Glomerular visceral epithelial cell (primary cell): ENCODE measurements around the gene DDX23.

ENCODE experiments used
- DNase-seq: peaks from one replicate; pipeline ENCODE4 v3.0.0-alpha.2; 2016; ENCODE audit errors: extremely low spot score

DDX23 gene

DNA sequence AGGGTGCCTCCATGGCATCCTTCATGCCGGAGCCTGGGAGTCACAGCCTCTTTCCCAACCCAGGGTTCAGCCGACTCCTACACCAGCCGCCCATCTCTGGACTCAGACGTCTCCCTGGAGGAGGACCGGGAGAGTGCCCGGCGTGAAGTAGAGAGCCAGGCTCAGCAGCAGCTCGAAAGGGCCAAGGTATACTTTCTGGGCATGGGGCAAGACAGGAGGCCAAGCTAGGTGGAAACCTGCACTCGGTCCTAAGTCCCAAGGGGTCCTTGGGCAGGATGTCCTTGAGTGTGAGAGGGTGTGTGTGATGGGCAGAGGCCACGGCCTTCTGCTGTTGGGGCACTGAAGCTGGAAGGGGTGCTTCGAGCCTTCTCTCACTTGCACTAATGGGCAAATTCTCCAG, 28.7 kb downstream of the DDX23 start:
- no peak for DNase-seq

DNA sequence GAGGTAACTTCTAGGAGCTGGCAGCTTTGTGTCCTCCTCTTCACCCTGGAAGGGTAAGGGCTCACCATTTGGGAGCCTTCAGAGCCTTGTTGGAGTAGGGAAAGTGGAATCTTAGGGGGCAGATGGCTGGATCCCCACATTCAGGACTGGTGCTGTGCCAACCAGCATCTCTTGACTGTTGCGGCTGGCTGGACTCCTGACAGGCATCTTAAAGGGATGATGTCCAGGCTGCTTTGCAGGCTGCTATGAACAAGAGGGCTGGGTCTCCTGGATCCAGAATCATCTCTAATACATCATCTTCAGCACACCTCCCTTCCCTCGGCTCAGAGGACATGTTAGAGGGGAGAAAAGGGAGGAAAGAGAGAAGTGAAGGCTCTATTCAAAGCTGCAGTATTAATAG, 29.3 kb downstream of the DDX23 start:
- no peak for DNase-seq

DNA sequence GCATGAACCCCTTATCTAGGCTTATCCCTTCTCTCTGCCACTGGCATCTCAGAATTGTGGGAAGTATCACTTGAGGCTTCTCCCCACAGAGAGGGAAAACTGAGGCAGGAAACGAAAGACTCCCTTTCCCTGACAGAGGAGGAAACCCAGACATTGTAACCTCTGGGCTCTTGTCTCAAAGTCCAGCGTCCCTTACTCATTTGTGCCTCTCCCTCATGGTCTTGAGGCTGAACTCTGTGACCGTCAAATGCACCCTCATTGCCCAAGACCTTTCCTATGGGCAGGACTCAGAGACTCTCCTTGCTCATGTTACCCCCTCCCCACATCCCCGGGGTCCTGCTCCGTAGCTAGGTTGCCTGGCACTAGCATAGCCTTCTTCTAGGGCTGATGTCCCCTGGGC, 29.8 kb downstream of the DDX23 start:
- no peak for DNase-seq

DNA sequence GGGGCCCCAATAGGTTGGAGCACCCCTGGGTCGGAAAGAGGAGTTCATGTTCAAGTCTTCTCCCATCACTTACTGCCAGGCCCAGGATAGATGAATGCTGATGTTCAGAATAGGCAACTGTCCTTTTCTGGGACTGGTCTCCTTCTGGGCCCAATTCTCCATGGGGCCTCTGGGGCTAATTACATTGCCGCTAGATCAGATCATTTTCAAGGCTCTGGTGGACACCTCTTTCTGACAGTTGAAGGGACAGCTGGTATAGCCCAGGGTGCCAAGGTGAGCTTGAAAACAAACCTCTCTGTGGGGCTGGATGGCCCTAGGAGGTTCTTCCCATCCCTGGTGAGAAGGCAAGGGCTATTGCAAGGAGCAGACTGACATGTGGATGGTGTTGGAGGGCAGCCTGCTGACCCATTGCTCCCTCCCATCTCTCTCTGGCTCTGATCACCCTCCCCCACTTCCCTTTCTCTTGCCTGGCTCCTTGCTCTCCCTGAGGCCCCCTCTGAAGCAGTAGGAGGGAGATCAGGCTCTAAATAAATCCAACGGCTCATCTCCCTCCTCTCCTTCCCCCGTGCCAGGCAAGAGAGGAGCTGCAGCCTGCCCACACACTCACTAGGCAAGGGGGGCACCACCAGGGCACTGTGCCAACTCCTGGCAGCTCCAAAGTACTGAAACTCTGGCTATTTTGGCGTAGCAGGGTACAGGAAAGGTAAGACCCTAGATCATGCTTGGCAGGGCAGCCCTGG, 31.8 kb downstream of the DDX23 start:
- no peak for DNase-seq

DNA sequence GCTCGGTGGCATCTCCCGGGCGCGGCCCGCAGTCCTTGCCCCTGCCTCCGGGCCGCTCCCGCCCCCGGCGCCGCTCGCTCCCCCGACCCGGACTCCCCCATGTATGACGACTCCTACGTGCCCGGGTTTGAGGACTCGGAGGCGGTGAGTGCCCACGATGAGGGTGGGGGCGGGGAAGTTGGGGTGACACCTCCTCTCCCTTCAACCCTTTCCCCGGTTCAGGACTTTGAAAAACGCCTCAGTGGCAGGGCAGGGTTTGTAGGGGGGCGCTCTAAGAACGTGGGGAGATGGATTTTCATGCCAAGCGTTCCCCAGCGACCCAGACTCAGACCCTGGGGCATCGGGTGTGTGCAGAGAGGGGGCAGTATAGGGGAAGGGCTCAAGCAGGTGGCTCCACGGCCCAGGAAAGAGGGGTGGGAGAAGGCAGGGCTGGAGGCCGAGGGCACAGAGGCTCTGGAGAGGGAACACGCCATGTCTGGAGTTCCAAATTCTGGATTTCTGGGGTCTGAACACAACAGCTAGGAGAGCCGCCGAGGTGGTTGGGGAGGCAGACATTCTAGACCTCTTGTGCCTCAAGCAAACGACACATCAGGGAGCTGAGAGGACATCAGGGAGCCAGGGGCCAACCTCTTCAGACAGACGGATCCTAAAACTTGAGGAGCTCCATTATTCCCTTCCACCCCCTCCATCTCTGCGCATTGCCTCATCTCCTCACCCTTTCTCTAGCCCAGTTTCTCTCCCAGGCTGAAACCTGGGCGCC, 33.0 kb downstream of the DDX23 start:
- DNase-seq: no peak

DNA sequence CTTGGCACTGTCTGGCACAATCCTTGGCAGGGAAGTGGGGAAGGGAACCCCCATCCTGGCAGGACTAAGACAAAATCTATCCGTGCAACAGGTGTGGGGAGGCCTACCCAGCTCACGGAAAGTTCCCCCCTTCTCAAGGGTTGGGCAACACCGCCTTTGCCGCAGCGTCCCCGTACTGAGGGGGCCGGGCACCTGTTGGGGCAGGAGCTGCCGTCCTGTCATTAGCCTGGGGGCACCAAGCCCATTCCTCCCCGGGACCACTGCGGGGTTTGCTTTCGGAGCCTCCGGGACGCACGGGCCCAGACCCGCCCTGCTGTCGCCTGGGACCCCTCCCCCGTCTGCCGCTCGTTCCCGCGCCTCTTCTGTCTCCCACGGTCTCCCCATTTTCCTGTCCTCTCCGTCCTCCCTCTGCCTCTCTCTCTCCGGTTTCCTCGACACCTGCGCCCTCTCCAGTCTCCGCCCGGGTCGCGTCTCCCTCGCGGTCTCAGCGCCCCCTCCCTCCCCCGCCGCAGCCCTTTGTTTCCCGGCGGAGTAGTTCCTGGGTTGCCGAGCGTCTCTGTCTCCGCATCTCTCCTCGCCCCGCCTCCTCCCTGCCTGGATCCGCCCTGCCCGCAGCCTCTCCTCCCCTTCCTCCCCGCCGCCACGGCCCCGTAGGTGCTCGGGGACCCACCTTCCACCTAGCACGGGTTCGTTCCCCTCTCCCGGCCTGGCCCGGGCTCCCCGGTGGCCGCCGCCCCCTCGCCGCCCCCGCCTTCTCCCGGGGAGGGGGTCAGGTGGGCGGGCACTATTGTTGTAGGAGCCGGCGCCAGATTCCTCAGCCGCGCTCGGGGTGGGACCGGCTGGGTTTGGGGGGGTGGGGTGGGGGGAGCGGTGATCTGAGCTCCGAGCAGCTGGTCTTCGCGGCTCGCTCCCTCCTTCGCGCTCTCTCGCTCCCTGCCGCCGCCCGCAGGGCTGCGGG, 33.8 kb downstream of the DDX23 start, which contains the start of gene CACNB3:
CACNB3 (plus strand) TSS at position 624 of the 958 bp plus-strand sequence. CDS start 434 bp downstream, outside the sequence.
- peak; percentile 69 for DNase-seq

DNA sequence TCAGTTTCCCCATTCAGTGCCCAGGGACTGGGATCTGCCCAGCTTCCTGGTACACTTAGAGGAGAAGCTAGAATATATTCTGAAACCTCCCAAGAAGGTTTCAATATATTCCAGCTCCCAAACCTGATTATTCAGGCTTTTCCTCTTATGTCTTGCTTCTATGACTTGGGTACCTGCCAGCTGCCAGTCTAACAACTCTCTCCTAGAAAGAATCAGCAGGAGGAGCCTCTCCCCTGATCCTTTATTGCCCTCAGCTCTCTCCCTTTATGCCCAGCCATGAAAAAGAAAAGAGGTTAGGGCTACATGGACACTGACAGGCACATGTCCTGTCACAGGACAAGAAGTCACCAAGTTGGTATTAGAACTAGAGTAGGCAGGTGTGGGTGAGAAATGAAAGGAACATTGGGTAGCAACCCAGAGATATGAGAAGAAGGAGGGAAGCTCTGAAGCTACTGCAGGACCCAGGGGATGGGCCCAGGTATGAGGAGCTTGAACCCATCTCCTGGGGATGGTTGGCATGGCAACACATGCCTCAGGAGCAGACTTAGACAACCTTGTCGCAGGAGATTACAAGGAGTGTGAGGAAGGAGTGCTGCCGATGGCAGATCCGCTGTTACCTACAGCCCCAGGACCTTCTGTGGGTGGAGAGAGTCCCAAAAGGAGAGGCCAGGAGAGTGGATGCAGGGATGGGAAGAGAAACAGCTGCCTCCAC, 35.7 kb downstream of the DDX23 start:
- DNase-seq: peak; percentile 17

DNA sequence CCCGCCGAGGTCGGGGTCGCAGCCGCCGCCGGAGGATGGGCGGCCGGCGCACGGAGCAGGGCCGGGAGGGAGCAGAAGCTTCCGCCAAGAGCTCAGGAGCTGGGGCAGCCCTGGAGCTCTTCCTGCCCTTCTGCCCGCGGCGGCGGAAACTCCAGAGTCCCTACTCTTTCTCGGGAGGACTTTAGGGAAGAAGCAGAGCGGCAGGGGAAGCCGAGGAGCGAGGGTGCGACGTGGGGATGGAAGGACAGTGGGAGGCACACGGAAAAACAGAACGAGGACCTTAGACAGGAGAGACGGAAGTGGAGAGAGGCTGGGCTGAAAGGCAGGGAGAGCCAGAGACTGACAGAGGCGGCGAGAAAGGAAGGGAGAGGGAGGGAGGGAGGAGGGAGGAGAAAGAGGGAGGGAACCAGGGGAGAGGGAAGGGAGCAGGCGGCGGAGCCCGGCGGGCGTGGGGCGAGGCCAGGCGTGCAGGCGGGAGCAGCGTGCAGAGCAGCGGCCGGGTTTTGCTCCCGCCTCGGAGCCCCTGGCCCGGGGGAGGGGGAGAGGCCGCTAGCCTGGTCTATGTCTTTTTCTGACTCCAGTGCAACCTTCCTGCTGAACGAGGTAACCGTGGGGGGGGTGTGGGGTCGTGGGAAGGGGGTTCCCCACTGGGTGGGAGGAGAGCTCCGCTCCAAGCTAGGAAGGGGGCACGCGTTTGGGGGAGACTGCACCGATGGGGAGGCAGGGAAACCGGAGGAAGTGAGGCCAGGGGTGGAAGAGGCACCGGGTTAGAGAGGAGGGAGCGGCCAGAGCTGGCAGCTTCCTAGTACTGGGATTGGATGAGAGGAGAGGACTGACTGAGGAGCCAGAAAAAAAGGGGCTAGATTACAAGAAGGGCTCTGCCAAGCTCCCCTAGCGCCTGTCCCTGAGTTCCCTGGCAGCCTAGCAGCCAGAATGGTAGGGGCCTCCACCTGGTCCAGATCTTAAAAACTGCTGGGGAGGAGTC, 36.5 kb downstream of the DDX23 start:
- DNase-seq: peak; percentile 83

DNA sequence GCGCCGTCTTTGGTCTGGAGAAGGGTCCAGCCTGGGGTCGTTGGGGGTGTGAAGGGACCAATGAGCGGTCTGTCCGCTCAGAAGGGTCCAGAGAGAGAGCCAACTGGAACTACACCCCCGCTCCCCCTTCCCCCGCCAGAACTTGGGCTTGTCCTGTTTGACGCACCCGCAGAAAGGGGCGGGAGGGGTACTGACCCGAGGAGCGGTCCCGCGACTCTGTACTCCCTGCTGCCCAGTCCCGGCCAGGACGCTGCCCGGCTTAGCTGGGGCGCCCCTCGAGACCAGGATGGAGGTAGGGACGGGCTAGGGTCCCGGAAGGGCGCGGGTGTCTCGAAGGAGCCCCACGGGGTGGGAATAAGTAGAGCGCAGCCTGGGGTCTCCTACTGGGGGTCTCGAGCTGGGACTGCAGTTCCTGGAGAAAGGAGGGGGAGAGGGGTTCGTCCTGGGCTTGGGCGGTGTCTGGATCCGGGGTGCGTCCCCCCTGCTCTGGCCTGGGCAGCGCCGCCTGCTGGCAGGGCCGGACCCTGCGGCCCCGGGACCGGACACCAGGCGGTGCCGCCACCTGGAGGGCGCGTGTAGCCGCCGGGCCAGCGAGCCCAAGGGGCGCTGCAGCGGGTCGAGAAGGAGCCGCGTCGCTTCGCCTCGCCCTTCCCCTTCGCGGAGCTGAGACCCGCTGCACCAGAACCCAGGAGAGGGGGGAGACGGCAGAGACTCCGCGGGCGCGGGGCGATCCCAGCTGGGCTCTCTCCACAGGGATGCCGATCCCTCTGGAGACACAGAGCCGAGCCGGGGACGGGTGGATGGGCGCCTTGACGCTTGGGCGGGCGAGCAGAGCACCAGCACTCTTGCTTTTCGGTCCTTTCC, 37.5 kb downstream of the DDX23 start:
- DNase-seq: peak; percentile 84

DNA sequence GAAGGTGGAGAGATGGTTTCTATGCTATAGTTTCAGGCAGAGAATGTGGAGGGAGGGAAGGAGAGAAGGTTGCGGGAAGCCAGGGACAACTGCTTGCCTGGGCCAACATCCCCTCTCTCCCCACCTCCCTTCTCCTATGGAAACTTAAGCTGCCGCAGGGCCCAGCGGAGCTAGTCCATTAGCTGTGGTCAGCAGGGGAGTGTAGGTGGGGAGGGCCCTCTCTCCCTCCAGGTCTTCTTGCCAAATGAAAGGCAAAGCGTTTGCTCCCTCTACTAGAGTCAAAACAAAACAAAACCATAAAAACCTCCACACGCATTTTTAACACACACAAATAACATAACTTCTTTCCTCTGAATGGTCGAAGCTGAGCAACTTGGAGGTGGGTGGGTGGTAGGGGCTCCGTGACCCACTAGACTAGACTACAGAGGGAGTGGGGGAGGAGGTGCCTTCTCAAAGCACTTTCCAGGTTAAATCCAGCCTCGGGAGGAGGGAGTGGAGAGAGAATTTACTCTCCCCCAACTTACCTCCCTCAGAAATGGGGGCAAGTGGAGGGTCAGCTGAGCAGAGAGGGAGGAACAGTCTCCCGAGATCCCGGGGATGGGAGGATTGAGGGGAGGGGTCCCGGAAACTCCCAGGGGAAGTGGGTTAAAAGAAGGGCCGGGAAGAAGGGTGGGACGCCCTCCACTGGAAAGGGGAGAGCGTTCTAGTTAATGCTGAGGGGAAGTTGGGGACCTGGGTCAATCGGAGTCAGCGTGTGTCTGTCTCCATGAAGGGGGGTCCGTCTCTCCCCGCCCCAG, 38.3 kb downstream of the DDX23 start:
- DNase-seq: no peak

DNA sequence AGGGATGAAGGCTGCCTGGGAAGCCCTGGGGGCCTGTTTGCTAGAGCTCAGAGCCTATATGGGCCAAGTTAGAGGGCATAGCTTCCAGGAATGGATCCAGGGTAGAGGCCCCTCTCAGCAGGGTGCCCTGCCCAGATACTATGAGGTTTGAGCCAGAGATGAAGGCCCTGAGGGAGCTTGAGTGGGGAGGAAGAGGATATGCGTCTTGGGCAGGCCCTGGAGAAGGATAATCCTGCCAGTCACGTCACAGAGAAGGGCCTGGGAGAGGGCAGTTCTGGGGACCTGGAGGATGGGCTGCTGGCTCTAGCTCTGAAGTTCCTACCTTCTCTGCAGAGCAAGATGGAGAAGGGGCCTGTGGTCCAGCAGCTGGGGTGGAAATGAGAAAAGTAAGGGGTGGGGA, 39.6 kb downstream of the DDX23 start:
- DNase-seq: no peak

DNA sequence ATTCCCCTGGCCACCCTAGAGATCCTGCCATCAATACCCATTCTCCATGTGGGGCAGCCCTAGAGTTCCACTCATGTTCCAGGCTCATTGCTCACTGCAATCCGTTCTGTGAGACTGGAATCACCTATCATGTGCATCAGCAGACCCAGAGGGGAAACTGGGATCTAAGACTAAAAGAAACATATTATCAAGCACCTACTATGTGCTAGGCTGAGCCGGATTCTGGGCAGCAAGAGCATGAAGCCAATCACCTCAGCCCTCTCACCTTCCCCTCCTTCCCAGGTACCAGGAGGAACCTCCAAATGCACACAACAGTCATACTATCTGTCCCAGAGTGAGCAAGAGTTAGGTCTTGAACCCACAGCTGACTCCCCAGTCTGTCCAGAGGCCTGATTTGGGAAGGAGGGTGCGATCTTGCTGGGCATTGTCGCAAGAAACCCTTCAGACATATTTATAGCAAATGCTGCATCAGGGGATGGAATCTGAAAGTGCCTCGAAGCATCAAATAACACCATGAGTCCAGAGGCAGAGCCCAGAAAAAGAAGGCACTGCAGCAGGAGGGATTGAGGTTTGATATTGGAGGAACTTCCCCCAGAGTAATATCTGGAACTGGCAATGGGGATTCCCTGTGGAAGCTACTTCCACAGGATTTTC, 40.4 kb downstream of the DDX23 start:
- DNase-seq: no peak

DNA sequence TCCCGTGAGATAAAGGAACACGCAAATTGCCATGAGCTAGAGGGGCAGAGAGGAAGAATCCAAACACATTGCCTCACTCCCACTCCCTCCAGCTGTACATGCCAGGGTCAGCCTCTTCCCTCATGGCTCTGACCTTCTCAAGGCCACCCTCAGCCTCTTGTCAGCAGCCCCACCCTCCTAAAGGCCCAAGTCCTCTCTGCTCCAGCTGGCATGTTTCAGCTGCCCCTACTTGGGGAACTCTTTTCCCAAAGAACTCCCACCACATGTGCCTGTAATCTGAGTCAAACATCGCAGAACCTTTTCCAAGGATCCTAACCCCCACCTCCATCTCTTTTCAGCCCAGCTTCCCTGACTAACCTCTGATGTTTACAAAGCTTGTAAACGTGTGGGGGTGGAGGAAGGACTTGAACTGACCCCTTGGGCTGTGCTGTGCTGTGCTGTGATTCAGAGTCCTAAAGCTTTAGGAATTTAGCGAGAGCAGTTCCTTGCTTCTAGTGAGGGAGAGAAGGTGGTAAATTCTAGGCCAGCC, 41.0 kb downstream of the DDX23 start:
- DNase-seq: no peak

DNA sequence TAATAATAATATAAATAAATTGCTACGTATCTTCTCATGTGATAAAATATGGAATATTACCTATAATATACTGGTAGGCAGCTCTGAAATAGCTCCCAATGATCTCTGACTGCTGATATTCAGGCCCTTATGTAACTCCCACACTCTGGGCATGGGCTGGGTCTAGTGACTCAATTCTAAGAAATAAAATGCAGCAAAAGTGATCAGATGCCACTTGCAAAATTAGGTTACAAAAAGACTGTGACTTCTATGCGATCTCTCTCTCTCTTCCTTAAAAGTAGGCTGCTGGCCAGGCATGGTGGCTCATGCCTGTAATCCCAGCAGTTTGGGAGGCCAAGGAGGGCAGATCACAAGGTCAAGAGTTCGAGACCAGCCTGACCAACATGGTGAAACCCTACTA, 44.0 kb downstream of the DDX23 start:
- no peak for DNase-seq

DNA sequence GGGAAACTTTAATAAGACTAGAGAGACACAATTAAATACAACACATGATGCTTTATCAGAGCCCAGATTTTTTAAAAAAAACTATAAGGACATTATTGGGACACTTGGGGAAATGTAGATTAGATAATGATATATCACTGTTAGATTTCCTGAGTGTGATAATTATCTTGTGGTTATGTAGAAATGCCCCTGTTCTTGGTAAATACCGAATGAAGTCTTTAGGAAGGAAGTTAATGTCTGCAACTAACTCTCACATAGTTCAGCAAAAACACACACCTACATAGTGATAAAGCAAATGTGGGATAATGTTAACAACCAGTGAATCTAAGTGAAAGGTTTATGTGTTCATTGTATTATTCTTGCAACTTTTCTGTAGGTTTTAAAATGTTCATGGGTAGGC, 48.3 kb downstream of the DDX23 start:
- no peak for DNase-seq

DNA sequence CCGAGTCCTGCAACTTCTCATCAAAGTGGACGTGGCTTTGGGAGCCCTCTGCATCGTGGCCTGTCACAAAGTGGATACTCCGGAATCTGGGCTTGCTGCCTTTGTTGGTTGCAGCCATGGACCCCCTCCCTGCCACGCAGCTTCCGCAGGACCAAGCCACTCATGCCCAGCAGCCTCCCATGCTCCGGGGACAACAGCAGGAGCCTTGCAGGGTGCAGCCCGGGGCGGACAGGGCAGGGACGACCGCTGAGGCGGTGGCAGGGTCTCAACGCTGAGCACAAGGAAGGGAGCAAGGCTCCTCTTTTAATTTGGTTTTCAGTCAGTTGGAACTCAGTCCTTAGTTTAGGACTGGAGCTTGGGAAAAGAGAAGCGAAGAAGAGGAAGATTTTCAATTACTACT, 51.0 kb downstream of the DDX23 start:
- no peak for DNase-seq

DNA sequence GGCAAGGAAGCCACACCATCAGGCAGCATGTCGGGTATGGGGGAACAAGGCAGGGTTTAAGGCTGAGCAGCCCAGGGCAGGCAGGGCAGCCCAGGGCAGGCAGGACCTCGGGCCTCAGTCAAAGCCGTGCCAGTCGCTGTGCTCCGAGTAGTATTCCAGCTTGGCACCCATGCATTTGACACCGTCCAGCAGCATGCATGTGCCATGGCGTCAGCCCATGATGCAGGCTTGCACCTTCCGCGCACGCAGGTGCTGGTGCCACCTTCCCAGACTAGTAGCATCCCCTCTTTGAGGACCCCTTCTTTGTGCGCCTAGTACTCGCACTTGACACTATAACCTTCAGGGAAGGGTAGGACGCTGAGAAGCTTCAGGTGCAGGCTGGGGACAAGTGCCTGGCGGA, 51.5 kb downstream of the DDX23 start:
- no peak for DNase-seq

DNA sequence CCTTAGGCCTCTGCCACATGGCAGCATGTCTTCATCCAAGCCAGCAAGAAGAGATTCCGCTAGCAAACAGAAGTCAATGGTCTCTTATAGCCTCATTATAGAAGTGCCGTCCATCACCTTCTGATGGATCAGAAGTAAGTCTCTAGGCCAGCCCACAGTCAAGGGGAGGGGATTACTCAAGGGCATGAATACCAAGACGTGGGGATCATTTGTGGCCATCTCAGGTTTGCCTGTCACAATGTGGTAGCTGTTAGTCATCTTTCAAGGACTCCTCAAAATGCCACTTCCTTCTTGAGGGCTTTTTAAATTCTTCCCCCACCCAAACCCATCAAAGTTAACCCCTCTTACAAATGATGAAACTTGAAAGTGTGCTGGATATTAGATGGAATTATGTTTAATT, 55.0 kb downstream of the DDX23 start:
- no peak for DNase-seq
